ENCODE measurements around the gene WDR35.

The WDR35 gene

DNA sequence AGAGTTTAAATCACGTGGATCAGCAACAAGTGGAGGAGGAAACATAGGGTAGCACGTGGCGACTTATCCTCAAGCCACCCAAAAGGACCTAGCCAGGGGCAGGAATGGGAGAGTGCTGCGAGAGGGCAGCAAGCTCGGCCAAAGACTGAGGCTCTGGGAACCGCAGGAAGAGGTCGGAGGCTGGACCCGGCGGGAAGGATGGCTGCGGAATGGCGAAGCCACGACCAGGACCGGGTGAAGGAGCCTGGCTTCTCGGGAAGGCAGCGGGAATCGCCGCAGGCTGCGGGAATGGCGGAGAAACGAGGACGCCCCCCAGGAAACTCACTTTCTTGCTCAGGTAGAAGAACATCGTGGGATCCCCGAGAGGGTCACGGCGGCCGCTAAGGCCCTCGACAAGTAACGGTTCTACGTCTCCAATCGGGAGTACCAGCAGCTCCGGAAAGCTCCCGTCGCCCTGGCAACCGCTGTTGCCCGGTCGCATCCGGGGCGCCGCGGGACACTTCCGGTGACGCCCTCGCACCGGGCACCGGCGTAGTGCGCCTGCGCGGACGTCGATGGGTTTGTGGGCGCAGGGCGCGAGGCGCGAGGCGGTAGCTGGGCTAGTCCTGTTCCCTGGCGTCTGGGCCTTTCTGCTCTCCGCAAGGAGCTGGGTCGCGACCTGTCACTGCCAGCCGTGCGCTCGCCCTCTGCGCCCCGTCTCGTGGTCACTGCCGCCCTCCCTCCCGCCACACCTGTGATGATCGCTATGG, at the start of gene WDR35:
TSS of gene WDR35 (minus strand) at position 439 of the 749 bp plus-strand sequence. CDS start at position 349, 90 bp downstream.
- peak; percentile 83 for DNase-seq

DNA sequence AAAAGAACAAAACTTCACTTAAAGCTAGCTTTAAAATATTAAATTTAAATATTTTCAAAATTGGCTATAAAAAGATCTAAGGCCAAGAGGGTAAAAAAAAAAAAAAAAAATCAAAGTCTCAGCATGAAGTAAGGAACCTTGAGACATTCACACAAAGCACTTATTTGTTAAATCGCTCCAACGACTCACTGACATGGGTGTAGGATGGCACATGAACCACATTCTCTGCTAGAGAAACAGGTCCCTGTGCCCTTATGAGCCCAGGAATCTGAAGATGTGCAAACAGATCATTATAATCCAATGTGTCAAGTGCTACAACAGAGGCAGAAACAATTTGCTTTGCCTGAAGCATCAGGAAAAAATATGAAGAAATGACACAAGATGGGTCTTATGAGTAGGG, 47.8 kb upstream of the WDR35 start:
- DNase-seq: no peak

DNA sequence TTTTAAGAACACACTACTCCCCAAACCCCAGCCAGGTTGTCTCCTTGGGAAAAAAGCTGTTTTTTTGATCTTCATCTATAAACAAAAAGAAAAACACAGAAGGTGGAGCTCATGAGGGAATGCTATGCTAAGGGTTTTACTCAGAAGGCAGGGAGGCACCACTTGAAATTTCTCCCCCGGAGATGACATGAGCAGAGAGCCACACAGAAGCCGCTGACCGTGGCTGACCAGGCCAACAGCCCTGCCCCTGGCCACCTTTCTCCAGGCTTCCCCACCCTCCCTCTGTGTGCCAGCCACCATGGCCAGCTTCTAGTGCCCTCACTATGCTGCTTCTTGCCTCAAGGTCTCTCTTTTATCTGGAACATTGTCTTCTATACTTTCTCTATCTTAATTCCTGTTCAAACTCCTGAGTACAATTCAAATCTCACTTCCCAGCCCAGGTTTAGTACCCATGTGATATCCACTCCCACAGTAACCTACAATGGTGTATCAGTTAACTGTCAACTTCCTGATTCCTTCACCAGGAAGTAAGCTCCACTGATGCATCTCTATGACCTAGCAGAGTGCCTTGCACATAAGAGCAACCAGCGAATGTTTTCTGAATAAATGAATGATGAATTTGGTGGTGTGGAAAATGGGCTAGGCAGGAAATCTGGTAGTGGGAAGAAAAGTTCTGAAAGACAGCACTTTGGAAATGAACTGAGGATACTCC, 46.2 kb upstream of the WDR35 start:
- peak; percentile 54 for DNase-seq

DNA sequence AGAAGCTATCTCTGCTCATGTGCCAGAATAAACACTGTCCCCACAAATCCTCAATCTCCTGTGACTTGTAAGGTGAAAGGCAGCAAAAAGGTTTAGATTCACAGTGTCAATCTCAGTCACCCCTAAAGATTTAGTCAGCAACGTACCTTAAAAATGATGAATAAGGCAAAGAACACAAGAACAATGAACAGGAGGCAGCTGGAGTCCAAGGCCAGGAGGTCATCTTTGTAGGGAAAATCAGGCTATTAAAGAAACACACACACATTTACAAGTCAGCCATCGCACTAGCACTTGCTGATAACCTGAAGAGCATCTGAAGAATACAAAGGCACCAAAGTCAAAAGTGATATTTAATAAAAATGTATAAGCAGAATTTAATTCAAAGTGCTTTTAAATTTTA, 44.9 kb upstream of the WDR35 start:
- no peak for DNase-seq

DNA sequence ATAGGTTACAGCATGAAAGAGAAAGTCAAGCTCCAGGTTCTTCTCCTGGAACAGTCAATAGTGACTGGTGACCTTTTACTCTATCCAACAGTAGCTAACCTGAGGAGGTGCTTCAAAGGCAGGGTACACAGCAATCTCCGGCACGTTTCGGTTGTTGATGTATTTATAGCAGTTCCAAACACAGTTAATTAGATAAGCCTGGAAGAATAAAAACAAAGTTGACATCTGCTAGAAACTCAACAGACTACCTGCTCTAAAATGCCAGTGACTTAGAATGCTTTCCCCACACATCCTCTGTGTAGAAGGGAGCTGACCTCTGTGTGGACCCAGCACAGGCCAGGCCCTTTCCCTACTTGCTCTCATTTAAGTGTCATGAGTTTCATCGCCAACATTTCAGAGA, 44.3 kb upstream of the WDR35 start:
- no peak for DNase-seq

DNA sequence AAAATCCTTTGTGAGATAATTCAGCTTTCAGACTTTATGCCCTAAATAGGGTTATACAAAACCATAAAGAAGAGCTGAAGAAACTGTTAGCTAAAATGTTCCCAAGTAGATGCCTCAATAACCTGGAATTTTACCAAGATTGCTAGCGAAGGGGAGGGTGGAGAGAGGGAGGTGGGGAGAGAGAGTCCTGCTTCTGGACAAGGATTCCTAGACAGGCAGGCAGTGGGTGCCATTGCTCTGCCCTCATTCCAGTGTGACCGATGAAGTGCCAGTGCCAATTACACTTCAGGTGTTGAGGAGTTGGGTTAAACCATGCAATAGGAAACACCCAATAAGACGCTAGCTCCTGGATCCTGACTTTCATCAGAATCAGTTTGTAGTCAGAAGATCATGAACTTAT, 43.4 kb upstream of the WDR35 start:
- no peak for DNase-seq

DNA sequence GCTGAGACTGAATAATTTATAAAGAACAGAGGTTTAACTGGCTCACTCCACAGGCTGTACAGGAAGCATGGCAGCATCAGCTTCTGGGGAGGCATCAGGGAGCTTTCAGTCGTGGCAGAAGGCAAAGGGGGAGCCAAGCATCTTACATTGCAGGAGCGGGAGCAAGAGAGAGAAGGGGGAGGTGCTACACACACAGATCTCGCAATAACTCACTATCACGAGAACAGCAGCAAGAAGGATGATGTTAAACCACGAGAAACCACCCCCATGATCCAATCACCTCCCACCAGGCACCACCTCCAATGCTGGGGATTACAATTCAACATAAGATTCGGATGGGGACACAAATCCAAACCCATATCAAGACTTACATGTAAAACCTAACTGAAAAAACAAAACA, 40.3 kb upstream of the WDR35 start:
- peak; percentile 22 for DNase-seq

DNA sequence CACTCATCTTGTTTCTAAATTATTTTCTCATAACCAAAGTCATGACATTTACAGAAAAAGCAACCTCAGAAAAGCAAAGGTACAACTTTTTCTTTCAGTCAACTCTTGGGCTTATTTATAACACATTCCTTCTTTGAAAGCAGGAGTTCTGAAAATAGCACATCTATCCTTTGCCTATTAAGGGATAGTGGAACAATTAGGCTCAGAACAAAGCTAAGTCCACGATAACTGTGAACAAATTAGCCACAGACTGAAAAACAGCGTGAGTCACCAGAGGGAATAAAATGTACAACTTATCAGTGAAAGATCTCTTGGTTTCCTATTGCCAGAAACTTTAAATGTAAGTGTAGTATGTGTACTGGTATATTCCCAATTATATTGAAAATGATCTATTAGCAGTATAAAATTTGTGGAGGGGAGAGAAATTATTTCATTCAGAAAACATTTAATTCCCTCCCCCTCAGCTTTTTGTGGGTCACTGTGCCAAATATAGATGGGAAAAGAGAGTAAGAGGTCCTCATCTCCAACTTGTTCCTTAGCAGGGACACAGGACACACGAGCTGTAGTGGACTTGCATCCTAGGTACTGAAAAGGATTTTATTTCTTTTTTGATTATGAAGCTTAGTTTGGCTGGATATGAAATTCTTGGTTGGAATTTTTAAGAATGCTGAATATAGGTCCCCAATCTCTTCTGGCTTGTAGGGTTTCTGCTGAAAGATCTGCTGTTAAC, 38.0 kb upstream of the WDR35 start:
- no peak for DNase-seq

DNA sequence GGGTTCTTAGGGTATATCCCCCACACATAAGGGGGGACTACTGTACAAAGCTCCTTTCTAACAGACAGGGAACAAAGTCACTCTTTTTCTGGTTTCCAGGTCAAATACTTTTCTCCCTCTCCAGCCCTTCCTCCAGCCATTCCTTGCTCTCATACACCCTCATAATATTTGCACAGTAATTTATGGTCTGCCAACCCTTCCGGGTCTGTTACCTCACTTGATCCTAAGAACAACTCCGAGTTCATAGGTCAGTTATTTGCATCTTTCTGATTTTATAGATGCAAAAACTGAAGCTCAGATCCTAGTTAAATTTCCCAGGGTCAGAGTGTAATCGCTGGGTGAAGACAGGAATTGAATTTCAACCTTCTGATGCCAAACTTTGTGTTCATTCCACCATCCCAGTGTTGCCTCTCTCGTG, 37.4 kb upstream of the WDR35 start:
- no peak for DNase-seq

DNA sequence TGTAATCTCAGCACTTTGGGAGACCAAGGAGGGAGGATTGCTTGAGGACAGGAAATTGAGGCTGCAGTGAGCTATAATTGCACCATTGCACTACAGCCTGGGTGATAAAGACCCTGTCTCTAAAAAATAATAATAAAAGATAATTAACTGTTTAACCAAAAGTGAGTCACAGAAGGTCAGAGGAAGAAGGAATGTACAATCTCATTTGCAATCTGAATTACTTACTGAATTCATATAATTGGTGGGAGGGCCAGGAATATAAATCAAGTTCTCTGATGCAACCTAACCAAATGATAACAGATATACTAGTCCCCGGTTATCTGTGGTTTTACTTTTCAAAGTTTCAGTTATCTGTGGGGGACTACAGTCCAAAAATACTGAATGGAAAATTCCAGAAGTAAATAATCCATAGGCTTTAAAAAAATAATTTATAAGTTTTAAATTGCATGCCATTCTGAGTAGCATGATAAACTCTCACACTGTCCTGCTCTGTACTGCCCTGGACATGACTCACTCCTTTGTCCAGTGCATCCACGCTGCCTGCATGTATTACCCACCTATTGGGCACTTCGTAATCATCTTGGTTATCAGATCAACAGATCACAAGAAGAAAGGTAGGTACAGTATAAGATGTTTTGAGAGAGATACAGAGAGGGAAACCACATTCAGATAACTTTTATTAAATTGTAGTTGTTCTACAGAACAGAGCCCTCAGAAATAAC, 35.3 kb upstream of the WDR35 start:
- DNase-seq: peak; percentile 8

DNA sequence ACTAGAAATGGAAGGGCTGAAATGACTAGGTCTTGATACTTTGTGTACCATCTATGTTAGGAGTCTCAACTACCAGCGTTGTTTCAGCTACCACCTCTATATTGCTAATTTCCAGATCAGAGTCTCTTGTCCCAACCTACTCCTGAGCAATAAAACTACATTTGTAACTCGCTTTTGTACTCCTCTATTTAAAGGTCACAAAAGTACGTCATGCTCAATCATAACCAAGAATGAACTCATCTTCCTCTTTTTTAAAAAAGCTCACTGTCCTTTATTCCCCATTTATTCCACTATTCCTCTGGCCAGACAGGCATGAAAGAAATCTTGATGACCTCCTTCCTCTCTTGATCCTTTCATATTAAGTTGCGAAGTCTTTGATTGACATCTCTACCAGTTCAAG, 33.8 kb upstream of the WDR35 start:
- peak; percentile 56 for DNase-seq

DNA sequence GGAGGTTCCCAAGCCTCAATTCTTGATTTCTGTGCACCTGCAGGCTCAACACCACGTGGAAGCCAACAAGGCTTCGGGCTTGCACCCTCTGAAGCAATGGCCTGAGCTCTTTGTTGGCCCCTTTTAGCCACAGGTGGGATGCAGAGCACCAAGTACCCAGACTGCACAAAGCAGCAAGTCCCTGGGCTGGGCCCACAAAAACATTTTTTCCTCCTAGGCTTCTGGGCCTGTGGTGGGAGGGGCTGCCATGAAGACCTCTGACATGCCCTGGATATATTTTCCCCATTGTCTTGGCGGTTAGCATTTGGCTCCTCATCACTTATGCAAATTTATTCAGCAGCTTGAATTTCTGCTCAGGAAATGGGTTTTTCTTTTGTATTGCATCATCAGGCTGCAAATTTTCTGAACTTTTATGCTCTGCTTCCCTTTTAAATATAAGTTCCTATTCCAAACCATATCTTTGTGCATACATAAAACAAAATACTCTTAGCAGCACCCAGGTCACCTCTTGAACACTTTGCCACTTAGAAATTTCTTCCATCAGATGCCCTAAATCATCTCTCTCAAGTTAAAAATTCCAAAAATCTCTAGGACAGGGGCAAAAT, 31.6 kb upstream of the WDR35 start:
- peak; percentile 78 for DNase-seq

DNA sequence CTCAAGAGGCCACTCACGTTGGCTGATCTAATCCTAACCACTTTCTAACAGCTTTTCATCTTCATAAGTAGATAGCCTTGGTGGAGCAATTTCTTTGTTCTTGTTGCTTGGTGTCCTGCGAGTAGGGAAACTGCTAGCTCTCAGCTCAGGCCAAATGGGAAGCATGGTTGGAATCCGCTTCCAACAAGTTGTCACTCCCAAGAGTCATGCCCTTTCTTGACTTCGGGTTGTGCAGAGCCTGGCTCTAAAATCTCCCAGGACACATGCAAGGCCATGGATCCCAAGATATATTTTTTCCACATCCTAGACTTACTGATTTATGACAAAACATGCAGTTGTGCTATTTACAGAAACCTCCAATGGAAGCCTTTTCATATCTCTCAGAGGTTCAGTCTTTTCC, 29.8 kb upstream of the WDR35 start:
- no peak for DNase-seq

DNA sequence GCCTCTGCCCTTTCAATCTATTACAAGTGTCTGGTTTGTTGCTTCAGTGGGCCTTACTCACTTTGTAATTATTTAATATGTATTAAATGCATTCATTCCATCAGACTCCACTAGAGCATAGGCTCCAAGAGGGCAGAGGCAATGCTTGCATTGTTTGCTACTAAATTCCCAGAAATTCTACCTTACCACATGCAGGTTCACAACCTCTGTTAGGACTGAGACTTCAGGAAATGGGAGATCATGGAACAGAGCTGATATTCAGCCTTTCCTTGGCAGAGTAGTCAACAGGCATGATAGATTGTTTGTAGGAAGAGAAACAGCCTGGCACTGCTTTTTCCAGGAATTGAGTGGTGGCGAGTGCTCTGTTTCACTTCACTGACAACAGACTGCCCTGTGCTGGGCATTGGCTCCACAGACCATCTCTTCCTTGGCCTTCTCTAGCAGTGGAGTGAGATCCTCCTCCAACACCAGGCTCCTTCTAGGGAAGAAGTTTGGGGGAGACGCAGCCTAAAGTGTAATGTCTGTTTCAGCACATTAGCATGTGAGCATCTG, 28.8 kb upstream of the WDR35 start:
- no peak for DNase-seq

DNA sequence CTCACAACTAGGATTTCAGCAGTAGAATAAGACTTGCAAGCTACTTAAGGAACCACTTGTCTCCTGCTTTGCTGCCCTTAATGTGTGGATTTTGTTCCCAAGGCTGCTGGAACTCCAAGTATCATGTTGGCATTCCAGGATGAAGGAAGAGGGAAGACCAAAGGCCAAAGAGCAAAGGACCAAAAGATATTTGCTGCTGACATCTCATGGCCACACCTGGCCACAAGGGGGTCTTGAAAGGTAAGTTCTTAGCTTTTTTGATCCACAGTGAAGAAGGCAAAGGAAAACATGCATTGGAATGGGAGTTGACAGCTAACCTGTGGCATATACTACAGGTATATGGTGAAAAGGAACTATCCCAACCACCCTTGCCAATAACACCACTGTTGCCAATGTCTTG, 26.4 kb upstream of the WDR35 start:
- no peak for DNase-seq

DNA sequence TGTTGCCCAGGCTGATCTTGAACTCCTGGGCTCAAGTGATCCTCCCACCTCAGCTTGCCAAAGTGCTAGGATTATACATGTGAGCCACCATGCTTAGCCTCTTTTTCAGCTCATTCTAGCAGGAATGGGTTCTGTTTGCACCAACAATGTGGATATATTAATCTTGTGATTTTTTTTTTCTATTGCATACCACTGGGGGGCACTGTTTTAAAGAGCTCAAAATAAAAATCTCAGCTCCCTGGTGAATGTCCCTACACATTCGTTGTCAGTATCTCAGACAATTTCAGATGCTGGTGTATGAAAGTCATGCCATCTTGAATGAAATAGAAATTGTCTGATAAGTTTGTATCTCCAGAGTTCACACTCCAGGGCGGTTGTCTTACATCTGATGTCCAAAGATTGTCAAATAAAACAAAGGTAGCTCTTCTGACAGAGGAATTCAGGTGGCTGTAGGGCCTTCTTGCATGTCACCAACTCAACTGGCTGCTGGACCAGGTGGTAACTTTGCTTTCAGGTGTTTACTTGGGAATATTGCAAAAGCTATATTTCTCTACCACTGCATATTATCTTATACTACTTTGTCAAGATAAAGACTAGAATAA, 25.7 kb upstream of the WDR35 start:
- DNase-seq: peak; percentile 30

DNA sequence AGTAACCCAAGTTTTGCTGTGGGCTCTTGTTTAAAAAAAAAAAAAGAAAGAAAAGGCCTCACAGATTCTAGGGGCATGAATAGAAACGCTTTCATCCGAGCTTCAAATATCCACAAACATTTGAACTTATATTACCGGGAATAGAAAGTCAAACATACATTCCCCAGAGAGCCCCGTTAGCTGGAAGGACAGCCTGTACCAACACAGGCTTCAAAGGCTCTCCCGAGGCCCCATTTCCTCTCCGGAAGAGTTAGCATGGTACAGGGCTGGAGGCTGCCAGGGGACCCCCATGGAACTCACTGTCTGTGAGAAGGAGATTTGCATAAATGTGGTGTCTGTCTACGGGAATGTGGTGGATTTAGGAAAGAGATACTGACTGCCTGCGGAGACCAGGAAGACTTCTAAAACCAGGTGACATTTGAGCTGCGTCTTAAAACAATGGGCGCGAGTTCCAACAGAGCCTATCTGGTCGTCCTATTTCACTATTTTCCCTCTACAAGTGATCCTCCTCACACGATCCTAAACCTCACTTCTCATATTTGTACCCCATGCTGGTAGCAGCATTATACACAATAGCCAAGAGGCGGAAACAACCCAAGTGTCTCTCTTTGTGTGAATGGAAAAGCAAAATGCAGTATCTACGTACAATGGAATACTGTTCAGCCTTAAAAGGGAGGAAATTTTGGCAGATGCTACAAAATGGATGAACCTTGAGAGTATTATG, 23.4 kb upstream of the WDR35 start:
- DNase-seq: no peak

DNA sequence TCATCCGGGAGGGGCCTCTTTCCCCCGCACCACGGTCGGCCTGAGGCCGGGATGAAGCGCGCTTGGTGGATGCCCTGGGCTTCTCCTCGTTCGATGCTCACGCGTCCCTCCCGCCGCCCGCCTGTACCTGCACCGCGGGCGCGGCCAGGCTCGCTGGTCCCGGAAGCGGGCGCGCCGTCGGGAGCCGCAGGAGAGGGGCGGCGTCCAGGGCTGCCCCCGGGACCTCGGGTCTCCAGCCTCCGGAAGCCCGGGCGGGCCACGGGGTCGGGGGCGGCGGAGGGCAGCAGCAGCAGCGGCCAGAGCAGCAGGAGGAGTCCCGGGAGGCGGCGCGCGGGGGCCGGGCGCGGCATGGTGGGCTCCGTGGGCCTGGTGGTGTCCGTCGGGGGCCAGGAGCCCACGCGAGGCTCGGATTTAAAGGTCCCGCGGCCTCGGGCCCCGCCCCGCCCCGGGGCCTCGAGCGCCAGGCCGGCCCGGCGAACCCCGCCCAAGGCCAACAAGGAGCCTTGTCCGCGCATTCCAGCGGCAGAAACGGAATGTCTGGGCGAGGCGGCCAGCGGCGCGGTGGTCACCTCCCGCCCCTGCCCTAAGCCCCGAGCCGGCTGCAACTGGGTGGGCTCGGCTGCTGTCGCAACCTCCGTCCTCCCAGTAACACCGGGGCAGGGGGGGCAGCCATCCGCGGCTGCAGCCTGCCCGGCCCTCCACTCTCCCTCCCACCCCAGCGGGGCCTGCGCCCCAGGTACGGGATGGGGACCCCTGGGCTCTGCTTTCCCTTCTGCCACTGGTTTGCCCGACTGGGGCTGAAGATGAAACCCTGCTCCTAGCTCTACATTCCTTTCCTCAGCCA, 22.6 kb upstream of the WDR35 start, which contains the start of gene MATN3:
TSS of gene MATN3 (minus strand) at position 387 of the 844 bp plus-strand sequence. CDS start at position 350, 37 bp downstream.
- DNase-seq: no peak

DNA sequence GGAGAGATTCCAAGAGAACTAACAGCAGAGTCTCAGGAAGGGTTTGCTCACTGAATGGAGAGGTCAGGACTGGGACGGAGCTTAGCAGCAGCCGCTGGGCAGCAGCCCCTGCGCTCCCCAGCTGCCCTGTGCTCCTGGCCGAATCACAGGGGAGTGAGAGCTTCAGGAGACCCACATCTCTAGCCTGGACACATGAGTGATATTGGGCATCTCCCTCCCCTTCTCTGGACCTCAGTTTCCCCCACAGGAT, 22.1 kb upstream of the WDR35 start:
- DNase-seq: no peak

DNA sequence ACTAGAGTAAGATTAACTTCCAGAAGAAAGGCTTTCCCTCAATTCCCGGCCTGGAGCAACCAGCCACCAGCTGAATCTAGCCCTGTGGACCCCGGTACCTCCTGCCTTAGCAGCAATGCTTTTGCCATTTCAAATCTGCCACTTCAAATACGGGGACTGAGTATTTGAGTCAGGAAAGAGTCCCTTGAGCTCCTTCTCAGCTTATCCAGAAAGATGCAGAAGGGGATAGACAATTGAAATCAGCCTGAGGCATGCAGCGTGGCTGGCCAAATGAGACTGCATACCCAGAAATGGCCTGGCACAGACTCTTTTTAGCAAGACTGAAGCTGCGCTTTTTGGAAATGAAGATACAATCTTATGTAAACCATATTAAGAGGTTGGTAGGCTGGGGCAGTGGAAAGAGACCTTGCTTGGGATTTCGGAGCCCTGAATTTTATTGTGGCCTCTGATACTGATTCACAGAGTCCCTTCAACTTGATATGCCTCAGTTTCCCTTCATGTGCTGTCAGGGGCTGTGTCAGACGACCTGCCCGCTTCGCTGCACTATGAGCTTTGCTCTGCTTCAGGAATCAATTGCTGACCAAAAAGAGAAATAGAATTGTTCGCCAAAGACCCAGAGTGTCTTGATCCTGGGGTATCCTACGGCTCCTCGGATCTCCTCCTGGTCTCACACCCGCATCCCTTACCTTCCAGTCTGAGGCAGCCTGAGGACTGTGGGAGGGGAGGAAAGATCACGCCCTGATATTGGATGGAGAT, 21.5 kb upstream of the WDR35 start:
- no peak for DNase-seq
